GM12891 (cell line): ENCODE measurements around the gene C1orf198.

ENCODE experiments used
- DNase-seq: peaks from one replicate; pipeline ENCODE4 v3.0.0; 2011; ENCODE audit warnings: low spot score; ENCODE audit not compliant: insufficient read length
- FAIRE-seq: peaks from 2 replicates; lab custom pipeline; 2011; peaks lifted over from hg19 to GRCh38; lab: Jason Lieb, UNC
- PAX5 ChIP-seq: IDR thresholded peaks from 2 replicates; pipeline ENCODE4 v1.6.1; 2011; ENCODE audit warnings: low read length, moderate library complexity, mild to moderate bottlenecking; ENCODE audit not compliant: insufficient read depth, severe bottlenecking
- POLR2A ChIP-seq: IDR thresholded peaks from 2 replicates; pipeline ENCODE4 v1.6.1; 2011; ENCODE audit warnings: low read depth, low read length, control low read depth
- POLR2AphosphoS5 ChIP-seq: IDR thresholded peaks from 2 replicates; pipeline ENCODE4 v1.6.1; 2011; ENCODE audit warnings: low read depth, low read length, control low read depth
- POU2F2 ChIP-seq: IDR thresholded peaks from 2 replicates; pipeline ENCODE4 v1.6.1; 2011; ENCODE audit warnings: low read depth, mild to moderate bottlenecking, control low read depth, low read length, moderate library complexity
- SPI1 ChIP-seq: IDR thresholded peaks from 2 replicates; pipeline ENCODE4 v1.6.1; 2011; ENCODE audit warnings: low read depth, low read length, control low read depth
- TAF1 ChIP-seq: IDR thresholded peaks from 2 replicates; pipeline ENCODE4 v1.6.1; 2011; ENCODE audit warnings: low read depth, low read length, control low read depth

Gene C1orf198

DNA sequence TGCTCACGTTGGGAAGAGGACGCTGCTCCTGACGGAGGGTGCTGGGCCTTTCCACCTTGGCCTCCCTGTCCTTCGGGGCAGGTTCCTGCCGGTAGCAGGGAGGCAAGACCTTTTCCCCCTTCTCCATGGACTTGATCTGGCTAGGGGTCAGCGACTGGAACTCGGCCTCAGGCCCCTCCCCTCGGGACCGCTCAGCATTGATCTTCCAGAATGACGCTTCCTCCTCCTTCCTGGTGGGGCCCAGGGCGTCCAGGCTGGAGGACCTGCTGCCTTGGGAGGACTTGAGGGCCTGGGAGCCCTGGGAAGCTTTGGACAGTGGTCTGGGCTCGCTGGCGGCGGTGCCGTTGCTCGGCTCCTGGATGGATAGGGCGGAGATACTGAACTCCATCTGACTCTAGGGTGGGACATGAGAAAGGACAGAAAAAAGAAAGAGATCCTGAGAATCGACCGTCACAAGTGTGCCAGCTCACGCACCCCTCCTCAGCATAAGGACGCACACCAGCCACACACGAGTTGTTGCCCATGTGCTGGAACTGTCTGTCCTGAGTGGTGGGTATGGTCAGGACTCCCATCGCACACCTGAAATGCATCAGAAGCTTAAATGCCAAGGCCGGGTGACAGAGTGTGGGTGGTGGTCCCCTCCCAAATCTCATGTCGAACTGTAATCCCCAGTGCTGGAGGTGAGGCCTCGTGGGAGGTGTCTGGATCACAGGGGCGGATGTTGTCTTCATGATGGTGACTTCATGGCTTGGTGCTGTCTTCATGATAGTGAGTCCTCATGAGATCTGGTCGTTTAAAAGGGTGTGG is 24.6 kb downstream of the C1orf198 start:
- DNase-seq = no peak
- no peak for FAIRE-seq
- TF ChIP-seq TAF1 (no peak), POLR2A (no peak), POU2F2 (no peak), POLR2AphosphoS5 (no peak), SPI1 (no peak), PAX5 (no peak)

DNA sequence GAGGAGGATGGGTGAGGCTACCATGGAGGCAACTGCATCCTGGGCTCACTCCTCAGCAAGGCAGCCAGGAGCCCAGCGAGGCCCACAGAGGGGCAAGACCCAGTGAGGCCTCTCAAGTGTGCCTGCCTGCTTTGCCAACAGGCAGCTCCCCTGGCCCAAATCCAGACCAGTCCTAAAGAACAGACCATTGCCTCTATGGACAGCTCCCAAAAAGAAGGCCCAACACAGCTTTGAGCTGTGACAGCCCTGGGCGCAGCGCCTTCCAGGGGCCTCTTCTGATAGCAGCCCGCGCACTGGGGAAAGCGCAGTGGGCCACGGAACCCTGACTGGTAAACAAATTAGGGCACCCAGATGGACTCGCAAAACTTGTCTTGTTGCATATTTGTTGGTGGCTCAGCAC is 25.5 kb downstream of the C1orf198 start:
- DNase-seq (no peak), FAIRE-seq (no peak)
- TF ChIP-seq PAX5 (no peak), TAF1 (no peak), POLR2A (no peak), POLR2AphosphoS5 (no peak), POU2F2 (no peak), SPI1 (no peak)

GRCh38 chr1:230839173-230839572 is 29.1 kb downstream of the C1orf198 start:
- TF ChIP-seq PAX5 (no peak), POU2F2 (no peak), SPI1 (no peak), POLR2AphosphoS5 (no peak), POLR2A (no peak), TAF1 (no peak)
- FAIRE-seq = no peak
- no peak for DNase-seq

DNA sequence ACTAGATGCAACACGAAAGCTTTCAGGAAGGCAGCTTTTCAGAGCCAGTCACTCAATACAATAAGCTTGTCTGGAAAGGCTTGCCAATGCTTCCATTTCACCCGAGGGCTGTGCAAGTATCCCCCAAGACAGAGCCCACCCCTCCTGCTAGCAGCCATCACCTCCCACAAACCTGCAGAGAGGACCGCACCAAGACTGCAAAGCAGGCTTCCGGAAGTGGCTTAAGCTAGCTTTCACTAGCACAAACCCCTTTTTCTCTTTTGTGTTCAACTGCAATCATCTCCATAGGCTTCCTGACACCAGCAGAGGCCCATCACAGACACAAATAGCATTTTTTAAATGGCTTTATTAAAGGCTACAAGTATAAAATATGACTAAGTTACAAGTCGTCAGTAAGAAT is 31.5 kb downstream of the C1orf198 start:
- TF ChIP-seq POLR2A = no peak
- TF ChIP-seq SPI1 = no peak
- TF ChIP-seq TAF1 = no peak
- no peak for TF ChIP-seq POLR2AphosphoS5
- no peak for TF ChIP-seq POU2F2
- TF ChIP-seq PAX5 = no peak
- FAIRE-seq = no peak
- DNase-seq = no peak

GRCh38 chr1:230836347-230836746 is 32.0 kb downstream of the C1orf198 start:
- FAIRE-seq = no peak
- no peak for DNase-seq
- TF ChIP-seq POLR2A = no peak
- no peak for TF ChIP-seq TAF1
- no peak for TF ChIP-seq PAX5
- no peak for TF ChIP-seq SPI1
- TF ChIP-seq POLR2AphosphoS5 = no peak
- TF ChIP-seq POU2F2 = no peak

- no peak for DNase-seq
- TF ChIP-seq POLR2AphosphoS5 = no peak
- TF ChIP-seq PAX5 = no peak
- TF ChIP-seq TAF1 = no peak
- no peak for TF ChIP-seq POU2F2
- no peak for TF ChIP-seq SPI1
- FAIRE-seq = no peak
Measured at GRCh38 chr1:230834292-230834691, 34.0 kb downstream of the C1orf198 start.

GRCh38 chr1:230833511-230833910 is 34.8 kb downstream of the C1orf198 start:
- FAIRE-seq (no peak), DNase-seq (no peak)
- TF ChIP-seq SPI1 (no peak), POU2F2 (no peak), POLR2A (no peak), PAX5 (no peak), TAF1 (no peak), POLR2AphosphoS5 (no peak)

DNA sequence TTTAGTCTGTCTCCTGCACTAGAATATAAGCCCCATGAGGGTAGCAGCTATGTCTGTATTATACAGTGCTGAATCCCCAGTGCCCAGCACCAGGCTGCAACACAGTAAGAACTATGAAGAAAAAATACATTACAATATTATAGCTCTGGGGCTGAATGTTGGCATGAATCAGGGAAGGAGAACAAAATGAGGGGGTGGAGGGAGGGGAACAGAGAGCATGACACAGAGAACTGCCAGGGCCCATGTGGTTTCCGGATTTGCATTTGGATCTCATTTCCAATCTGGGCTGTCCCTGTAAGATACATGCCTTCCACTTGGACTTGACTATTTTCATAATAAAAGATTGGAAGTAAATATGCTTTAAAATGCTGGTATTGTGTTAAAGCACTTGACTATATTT is 35.8 kb downstream of the C1orf198 start:
- no peak for FAIRE-seq
- no peak for DNase-seq
- no peak for TF ChIP-seq TAF1

DNA sequence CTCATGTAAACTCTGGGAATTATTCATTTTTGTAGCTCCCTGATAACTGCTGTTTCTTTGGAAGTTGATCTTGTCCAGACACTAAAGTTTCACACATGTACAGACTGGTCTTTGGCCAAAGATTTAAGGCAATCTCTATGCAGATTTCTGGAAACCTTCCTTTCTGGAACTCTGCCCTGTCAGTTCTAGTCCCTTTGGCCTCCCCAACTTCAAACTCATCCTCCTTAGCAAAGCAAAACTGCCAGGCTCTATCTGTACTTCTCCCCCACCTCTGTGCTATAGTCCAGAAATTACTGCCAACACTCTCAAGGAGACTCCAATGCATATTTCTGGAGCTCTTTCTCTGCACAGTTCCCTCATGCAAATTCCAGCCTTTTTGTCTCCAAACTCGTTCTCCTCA is 36.5 kb downstream of the C1orf198 start:
- TF ChIP-seq POLR2AphosphoS5 = no peak
- TF ChIP-seq TAF1 = no peak
- TF ChIP-seq POLR2A = no peak
- no peak for TF ChIP-seq PAX5
- TF ChIP-seq SPI1 = no peak
- no peak for TF ChIP-seq POU2F2
- DNase-seq = no peak
- FAIRE-seq = no peak

GRCh38 chr1:230828421-230828820 is 39.9 kb downstream of the C1orf198 start:
- DNase-seq (no peak), FAIRE-seq (no peak)
- no peak for TF ChIP-seq POLR2AphosphoS5
- no peak for TF ChIP-seq POU2F2
- no peak for TF ChIP-seq PAX5
- no peak for TF ChIP-seq TAF1
